Activated T-helper 1 cell treated with Interleukin-2 at 50 U/mL for 16 hours (primary cell): ENCODE results near the gene PODN.

ENCODE experiments used
- DNase-seq: peaks from one replicate; pipeline ENCODE4 v3.0.0-alpha.2; 2020; ENCODE audit warnings: low read depth

PODN gene

DNA sequence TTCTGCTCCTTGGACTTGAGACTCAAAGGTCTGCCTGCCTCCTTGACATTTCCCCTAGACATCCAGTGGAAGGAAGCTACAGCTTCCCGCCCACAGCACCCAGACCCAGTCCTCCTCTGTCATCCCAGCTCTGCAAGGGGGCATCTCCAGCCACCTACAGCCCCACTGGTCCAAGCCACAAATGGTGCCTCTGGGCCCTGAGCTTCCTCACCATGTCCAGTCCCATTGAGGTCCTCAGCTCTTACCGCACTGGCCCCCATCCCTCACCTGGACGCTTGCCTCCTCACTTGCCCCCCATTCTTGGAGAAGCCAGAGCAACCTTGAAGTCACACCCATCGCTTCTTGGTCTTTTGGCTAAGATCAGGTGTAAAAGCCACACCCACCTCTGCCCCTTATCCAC is 13.2 kb downstream of the PODN start:
- DNase-seq = no peak

GRCh38 chr1:53075761-53076163 is 13.7 kb downstream of the PODN start:
- DNase-seq = no peak

DNA sequence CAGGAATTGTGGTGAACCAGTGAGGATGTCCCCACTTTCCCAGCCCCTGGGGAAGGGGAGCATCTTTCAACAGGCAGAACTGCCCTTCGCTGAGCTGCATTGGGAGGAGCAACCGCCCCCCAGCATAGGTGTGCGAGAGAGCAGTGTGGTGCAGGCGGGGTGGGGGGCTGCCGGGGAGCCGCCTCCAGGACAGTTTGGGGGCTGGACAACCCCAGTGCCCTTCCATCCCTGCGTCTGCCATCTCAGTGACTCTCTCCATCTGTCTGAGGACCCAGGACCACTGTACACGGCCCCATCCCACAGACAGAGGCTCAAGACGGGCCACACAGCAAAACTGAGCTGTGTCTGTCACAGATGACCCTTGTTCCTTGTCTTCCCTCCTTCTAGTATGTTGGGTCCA is 14.2 kb downstream of the PODN start:
- DNase-seq = no peak

- no peak for DNase-seq
Observed at GRCh38 chr1:53076721-53077598, 14.9 kb downstream of the PODN start.

DNA sequence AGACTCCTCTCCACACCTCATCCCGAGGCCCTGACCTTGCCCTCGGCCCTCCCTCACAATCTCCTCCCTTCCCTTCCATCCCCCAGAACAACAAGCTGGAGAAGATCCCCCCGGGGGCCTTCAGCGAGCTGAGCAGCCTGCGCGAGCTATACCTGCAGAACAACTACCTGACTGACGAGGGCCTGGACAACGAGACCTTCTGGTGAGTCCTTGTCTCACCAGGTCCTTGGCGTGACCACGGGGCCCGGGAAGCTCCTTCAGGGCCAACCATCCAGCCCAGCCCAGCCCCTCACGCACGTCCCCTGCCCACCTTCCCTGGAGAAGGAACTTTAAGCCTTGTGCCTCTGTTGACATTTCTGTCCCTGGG is 15.6 kb downstream of the PODN start:
- DNase-seq = no peak

- DNase-seq = no peak
Observed at GRCh38 chr1:53078333-53079101, 16.5 kb downstream of the PODN start.

GRCh38 chr1:53079251-53079650 is 17.2 kb downstream of the PODN start:
- no peak for DNase-seq

GRCh38 chr1:53080041-53080440 is 18.0 kb downstream of the PODN start:
- no peak for DNase-seq

DNA sequence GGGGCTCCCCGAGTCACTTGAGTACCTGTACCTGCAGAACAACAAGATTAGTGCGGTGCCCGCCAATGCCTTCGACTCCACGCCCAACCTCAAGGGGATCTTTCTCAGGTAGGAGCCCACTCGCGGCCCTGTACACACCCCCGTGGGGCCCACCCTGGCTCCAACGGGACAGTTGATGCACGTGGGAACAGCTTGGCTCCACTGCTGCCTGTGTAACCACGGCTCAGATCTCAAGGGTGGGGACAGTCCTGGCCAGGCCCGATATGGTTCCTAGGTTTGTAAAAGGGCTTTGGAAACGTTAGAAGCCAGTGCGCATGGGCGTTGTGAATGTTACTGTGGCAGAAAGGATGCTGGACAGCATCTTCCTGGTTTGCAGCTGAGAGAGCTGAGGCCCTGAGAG is 18.8 kb downstream of the PODN start:
- DNase-seq = no peak

DNA sequence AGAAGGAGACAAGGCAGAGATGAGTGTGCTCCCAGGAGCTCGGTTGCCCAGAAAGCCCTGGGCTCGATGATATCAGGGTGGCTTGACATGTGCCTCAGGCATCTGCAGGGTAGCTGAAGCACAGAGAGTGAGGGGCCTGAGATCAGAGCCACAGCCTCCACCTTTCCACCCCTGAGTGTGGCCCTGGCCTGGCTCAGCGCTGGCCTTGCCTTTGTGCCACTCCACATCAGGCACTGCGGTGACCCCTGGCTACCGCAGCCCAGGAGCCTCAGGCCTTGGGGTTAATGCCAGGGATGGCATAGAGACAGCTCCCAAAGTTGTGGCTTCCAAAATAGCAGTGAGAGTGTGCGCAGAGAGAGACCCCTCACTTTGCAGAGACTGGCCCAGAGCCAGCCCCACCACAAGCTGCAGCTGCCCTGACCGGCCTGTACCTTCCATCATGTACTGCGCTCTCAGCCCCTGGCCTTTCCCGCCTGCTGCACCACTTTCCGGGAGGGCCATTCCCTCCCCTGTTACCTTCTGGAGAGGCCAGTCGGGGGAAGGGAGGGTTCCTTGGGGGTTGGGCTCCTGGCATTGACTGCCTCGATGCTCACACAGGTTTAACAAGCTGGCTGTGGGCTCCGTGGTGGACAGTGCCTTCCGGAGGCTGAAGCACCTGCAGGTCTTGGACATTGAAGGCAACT is 19.5 kb downstream of the PODN start:
- no peak for DNase-seq

DNA sequence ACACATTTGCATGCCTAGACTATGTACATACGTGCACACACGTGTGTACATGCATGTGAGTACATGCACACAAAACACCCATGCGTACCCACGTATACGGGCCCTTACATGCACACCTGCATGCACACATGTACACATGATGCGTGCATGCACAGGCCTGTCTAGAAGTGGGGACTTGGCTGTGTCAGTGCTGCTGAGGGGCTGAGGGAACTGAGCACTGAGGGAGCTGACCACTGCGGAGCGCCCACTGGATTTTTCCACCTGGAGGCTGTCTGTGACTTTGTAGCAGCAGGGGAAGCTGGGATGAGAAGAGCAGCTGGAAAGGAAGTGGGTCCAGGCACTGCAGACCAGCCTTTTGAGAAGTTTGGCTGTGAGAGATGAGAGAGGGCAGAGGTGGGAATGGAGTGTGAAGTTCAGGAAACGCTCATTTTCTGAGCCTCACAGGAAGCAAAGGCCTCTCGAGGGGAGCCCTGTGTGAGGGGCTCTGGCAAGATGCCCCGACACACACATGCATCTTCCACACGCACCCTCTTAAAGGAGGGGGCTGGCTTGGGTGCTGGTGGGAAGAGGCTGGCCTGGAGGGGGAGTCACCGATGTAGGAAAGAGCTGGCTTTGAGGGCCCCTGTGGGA is 20.9 kb downstream of the PODN start:
- DNase-seq = no peak

DNA sequence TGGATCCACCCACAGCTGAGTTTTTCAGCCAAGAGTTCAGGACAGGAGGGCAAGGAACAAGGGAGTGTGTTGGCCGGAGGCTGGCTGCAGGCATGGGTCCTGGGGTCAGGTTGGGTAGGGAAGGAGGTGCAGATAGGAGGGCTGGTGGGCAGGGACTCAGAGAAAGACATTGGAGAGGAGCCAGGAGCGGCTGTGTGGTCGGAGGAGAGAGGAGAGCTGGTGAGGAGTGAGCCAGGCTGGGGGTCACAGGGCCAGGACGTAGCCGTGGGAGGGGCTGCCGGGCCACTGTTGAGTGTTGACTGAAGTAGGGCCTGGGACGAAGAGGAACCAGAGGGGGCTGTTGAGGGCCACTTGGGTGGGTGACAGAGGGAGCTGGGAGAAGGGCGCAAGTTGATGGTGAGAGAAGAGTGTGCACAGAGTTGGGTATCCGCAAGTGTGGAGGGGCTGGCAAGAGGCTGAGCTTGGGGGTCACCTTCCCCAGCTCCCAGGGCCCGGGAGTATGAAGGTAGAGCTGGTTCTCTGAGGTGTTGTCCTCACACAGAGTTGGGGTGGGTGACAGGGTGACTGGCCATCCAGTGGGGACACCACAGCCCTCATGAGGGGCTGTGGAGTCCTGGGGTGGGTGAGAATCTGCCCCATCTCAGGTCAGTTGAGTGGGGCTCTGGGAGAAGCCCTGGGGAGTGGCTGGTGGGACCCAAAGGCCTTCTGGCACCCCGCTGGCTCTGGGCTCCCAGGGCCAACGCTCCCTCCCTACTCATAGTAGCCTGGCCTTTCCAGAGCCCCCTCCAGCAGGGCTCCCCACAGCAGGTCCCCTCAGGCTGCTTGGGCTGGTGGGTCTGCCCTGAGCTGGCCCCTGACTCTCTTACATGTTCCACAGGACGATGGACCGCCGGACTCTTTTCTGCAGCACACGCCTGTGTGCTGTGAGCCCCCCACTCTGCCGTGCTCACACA is 21.9 kb downstream of the PODN start:
- DNase-seq = no peak

DNA sequence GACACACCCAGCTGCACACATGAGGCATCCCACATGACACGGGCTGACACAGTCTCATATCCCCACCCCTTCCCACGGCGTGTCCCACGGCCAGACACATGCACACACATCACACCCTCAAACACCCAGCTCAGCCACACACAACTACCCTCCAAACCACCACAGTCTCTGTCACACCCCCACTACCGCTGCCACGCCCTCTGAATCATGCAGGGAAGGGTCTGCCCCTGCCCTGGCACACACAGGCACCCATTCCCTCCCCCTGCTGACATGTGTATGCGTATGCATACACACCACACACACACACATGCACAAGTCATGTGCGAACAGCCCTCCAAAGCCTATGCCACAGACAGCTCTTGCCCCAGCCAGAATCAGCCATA is 22.6 kb downstream of the PODN start:
- DNase-seq = no peak

DNA sequence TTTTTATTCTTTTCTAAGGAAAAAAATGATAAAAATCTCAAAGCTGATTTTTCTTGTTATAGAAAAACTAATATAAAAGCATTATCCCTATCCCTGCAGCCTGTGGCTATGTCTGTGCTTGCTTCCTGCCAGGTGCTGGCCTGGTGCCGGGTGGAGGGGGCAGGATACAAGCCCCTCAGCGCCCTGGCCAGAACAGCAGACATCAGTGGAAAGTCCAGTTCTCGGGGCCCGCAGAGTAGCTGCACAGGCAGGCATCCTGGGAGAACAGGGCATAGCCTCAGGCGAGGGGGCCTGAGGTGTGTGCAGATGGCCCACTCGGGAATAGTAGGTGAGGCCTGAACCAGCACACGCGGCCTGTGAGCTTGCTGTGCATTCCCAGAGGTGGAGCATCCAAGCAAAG is 23.4 kb downstream of the PODN start:
- no peak for DNase-seq

- no peak for DNase-seq
Observed at GRCh38 chr1:53086491-53087070, 24.6 kb downstream of the PODN start.

- DNase-seq = no peak
Observed at GRCh38 chr1:53087332-53088285, 25.6 kb downstream of the PODN start.

DNA sequence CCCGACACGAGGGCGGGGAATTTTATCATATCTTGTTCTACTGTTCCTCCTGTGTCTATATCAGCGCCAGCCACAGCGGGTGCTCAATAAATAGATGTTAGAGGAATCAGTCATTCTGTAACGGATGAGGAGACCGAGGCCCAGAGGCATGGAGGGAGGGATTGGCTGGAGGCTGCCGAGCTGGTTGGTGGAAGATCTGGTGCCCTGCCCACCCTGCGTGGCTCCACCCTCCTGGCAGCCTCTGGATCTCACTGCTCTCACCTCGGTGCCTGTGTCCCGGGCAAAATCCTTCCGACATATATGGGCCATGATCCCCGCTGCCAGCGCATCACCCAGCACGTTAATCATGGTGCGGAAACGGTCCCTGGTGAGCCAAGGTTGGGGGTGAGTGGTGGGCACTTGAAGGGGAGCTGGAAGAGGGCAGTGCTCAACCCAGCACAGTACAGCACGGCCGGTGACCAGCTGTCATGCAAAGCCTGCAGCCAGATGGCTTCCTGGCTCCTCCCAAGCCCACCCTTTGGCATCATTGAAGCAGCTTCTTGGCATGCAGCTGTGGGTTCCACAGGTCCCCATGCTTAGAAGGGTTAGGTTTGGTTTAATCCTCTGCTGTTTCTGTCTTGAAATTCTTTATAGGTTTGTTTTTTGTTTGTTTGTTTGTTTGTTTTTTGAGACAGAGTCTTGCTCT is 26.7 kb downstream of the PODN start:
- DNase-seq = no peak

- DNase-seq = no peak
Observed at GRCh38 chr1:53089478-53090226, 27.6 kb downstream of the PODN start.
